ENCODE results near the gene DMKN.

The DMKN gene

GRCh38 chr19:35491836-35492360 lies 21.6 kb downstream of the DMKN start:
- Histone ChIP-seq H3K4me2 (ENCODE audit: low read length) (no peak overlapping the region), H3K9ac (no peak overlapping the region), H3K36me3 (ENCODE audit: control insufficient read depth, insufficient read depth, low read length) (no peaks in the 10 kb centered on the region), H3K4me1 (peaks cover 6% of the 10 kb centered on the region), H3K9me3 (ENCODE audit: control insufficient read depth, low read length) (no peaks in the 10 kb centered on the region), H2AFZ (no peak overlapping the region), H3K79me2 (no peaks in the 10 kb centered on the region), H3K27ac (no peak overlapping the region), H3K4me3 (ENCODE audit: low read depth, low read length) (no peak overlapping the region), H3K27me3 (ENCODE audit: control insufficient read depth, insufficient read depth, low read length) (no peaks in the 10 kb centered on the region)
- TF ChIP-seq CTCF (IDR thresholded peaks at IDR 0.05) = no peak

GRCh38 chr19:35490364-35490763 lies 23.1 kb downstream of the DMKN start, which contains the start of gene KRTDAP:
TSS of gene KRTDAP (minus strand) at chr19:35490464. CDS start at chr19:35490442, 22 bp downstream.
- H3K79me2 ChIP-seq = no peaks in the 10 kb centered on the region
- TF ChIP-seq CTCF (IDR thresholded peaks at IDR 0.05) = no peak
- H2AFZ ChIP-seq = no peak within 1 kb of the TSS
- no peaks in the 10 kb centered on the region for H3K36me3 ChIP-seq (ENCODE audit: control insufficient read depth, insufficient read depth, low read length)
- no peak within 1 kb of the TSS for H3K4me3 ChIP-seq (ENCODE audit: low read depth, low read length)
- H3K4me1 ChIP-seq = peaks cover 4% of the 10 kb centered on the region
- no peak within 1 kb of the TSS for H3K27ac ChIP-seq
- H3K27me3 ChIP-seq (ENCODE audit: control insufficient read depth, insufficient read depth, low read length) = no peaks in the 10 kb centered on the region
- H3K9me3 ChIP-seq (ENCODE audit: control insufficient read depth, low read length) = no peaks in the 10 kb centered on the region
- H3K9ac ChIP-seq = no peak within 1 kb of the TSS
- no peak within 1 kb of the TSS for H3K4me2 ChIP-seq (ENCODE audit: low read length)

- no peaks in the 10 kb centered on the region for H3K9me3 ChIP-seq (ENCODE audit: control insufficient read depth, low read length)
- no peak overlapping the region for H3K9ac ChIP-seq
- H3K4me2 ChIP-seq (ENCODE audit: low read length) = no peak overlapping the region
- TF ChIP-seq CTCF (IDR thresholded peaks at IDR 0.05) = no peak
- no peaks in the 10 kb centered on the region for H3K4me1 ChIP-seq
- no peak overlapping the region for H2AFZ ChIP-seq
- H3K27me3 ChIP-seq (ENCODE audit: control insufficient read depth, insufficient read depth, low read length) = no peaks in the 10 kb centered on the region
- no peaks in the 10 kb centered on the region for H3K79me2 ChIP-seq
- H3K4me3 ChIP-seq (ENCODE audit: low read depth, low read length) = no peak overlapping the region
- H3K36me3 ChIP-seq (ENCODE audit: control insufficient read depth, insufficient read depth, low read length) = no peaks in the 10 kb centered on the region
- no peak overlapping the region for H3K27ac ChIP-seq
These were observed 24.8 kb downstream of the DMKN start for GRCh38 chr19:35488677-35489076.

DNA sequence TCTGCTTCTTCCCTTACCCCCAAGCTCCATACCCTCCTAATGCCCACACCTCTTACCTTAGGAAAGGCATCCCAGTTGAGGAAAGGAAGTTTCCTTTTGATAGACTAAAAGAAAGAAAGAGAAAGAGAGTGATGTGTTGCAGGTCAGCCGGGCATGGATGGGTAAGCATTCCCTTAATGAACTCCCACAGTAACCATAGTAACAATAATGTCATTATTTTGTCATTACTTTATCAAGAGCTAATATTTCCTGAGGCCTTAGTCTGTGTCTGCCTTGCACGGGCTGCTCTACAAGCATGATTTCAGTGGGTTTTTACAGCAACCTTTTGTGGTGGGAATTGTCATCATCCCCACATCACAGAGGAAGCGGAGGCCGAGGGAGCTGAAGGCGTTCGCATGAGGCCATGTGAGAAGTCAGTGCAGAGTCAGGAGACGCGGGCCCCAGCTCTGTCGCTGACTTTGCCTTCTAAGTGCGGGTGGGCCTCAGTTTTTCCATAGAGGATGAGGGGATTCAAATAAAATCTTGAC lies 25.7 kb downstream of the DMKN start:
- H3K79me2 ChIP-seq = no peaks in the 10 kb centered on the region
- H3K27ac ChIP-seq = no peak overlapping the region
- no peak overlapping the region for H3K4me3 ChIP-seq (ENCODE audit: low read depth, low read length)
- no peaks in the 10 kb centered on the region for H3K4me1 ChIP-seq
- TF ChIP-seq CTCF (IDR thresholded peaks at IDR 0.05) = no peak
- H3K9me3 ChIP-seq (ENCODE audit: control insufficient read depth, low read length) = no peaks in the 10 kb centered on the region
- no peaks in the 10 kb centered on the region for H3K27me3 ChIP-seq (ENCODE audit: control insufficient read depth, insufficient read depth, low read length)
- H3K9ac ChIP-seq = no peak overlapping the region
- H3K4me2 ChIP-seq (ENCODE audit: low read length) = no peak overlapping the region
- H2AFZ ChIP-seq = no peak overlapping the region
- no peaks in the 10 kb centered on the region for H3K36me3 ChIP-seq (ENCODE audit: control insufficient read depth, insufficient read depth, low read length)

GRCh38 chr19:35486268-35486708 lies 27.2 kb downstream of the DMKN start:
- Histone ChIP-seq H2AFZ (no peak overlapping the region), H3K4me2 (ENCODE audit: low read length) (no peak overlapping the region), H3K27me3 (ENCODE audit: control insufficient read depth, insufficient read depth, low read length) (no peaks in the 10 kb centered on the region), H3K27ac (no peak overlapping the region), H3K9me3 (ENCODE audit: control insufficient read depth, low read length) (no peaks in the 10 kb centered on the region), H3K4me1 (no peaks in the 10 kb centered on the region), H3K9ac (no peak overlapping the region), H3K36me3 (ENCODE audit: control insufficient read depth, insufficient read depth, low read length) (no peaks in the 10 kb centered on the region), H3K4me3 (ENCODE audit: low read depth, low read length) (no peak overlapping the region), H3K79me2 (no peaks in the 10 kb centered on the region)
- no peak for TF ChIP-seq CTCF (IDR thresholded peaks at IDR 0.05)
